K562 (cell line): ENCODE data around the gene SLC13A3. TPM values are rescaled to one million over a fixed set of nuclear protein-coding genes. Genes with fewer than 3 reads are reported as not detected.

Source experiments
- ATAC-seq: fragments of 200-7000 bp; cut with Tn5 transposase; 3 replicates; pipeline ENCODE4 v1.9.1; 2020; ENCODE audit warnings: moderate library complexity
- BruUV-seq: library from RNA; stranded (reverse); fragments of 400-500 nt; replicated peaks from 2 replicates; lab custom pipeline; 2021; lab: Mats Ljungman, UMichigan
- CTCF ChIA-PET: fragments of 300-600 bp; formaldehyde crosslinking; extraction: SDS; loops from one replicate; lab custom pipeline; 2021; ENCODE audit warnings: low intra/inter-chr PET ratio; lab: Yijun Ruan, JAX
- POLR2A ChIA-PET: fragments of 300-600, 350-650 bp; sonication (Branson Sonifier 250); formaldehyde crosslinking; extraction: SDS; loops from one replicate; lab custom pipeline; 2021; ENCODE audit warnings: antibody characterized with exemption, inconsistent platforms; lab: Yijun Ruan, JAX
- DNase-seq, 4 experiments: peaks; one replicate each; pipeline versions ENCODE4 v3.0.0 to v3.0.0-alpha.2; 2011 to 2018; ENCODE audit warnings: low spot score in 3 of 4, mixed read lengths in 3 of 4; ENCODE audit errors: extremely low read depth in 1 of 4
- FAIRE-seq: peaks from 2 replicates; lab custom pipeline; 2011; peaks lifted over from hg19 to GRCh38; lab: Jason Lieb, UNC
- H2AFZ ChIP-seq: 2 replicates; pipeline ENCODE4 v1.6.0; 2011; ENCODE audit warnings: low read depth, low read length, control low read depth, inconsistent platforms
- H3K27ac ChIP-seq: fragments of 200-600 bp; 3 replicates; pipeline ENCODE4 v1.8.0; 2011; ENCODE audit warnings: low read depth, mild to moderate bottlenecking, control low read depth, inconsistent platforms, low read length, moderate library complexity, mixed read lengths; ENCODE audit errors: extremely low read depth
- H3K27me3 ChIP-seq, 2 experiments: fragments of 300-600 bp in 1 of 2; 2 replicates in 1 of 2; 3 replicates in 1 of 2; pipeline versions ENCODE4 v1.6.0 to v1.8.0; 2011; ENCODE audit warnings: inconsistent platforms in 2 of 2, low read length in 2 of 2, mild to moderate bottlenecking in 1 of 2, mixed read lengths in 1 of 2, moderate library complexity in 1 of 2; ENCODE audit not compliant: control insufficient read depth in 2 of 2, insufficient read depth in 2 of 2
- H3K36me3 ChIP-seq: fragments of 300-600 bp; 3 replicates; pipeline ENCODE4 v1.8.0; 2011; ENCODE audit warnings: mild to moderate bottlenecking, low read length, inconsistent platforms; ENCODE audit not compliant: control insufficient read depth, insufficient read depth
- H3K4me1 ChIP-seq, 2 experiments: fragments of 200-600 bp in 1 of 2; replicated peaks in 1 of 2; 2 replicates in 1 of 2; 3 replicates in 1 of 2; pipeline versions ENCODE4 v1.5.1 to v1.8.0; 2011; ENCODE audit warnings: inconsistent platforms in 2 of 2, low read length in 2 of 2, mild to moderate bottlenecking in 1 of 2, mixed read lengths in 1 of 2, moderate library complexity in 1 of 2; ENCODE audit not compliant: control insufficient read depth in 2 of 2, insufficient read depth in 2 of 2
- H3K4me2 ChIP-seq: 2 replicates; pipeline ENCODE4 v1.6.1; 2011; ENCODE audit warnings: low read length, control low read depth, inconsistent platforms, mixed read lengths; ENCODE audit not compliant: insufficient read depth
- H3K4me3 ChIP-seq: fragments of 200-600 bp; sonication (generic), shearing (Covaris generic); 2 replicates; pipeline ENCODE4 v1.5.1; 2016; ENCODE audit warnings: control low read depth, inconsistent platforms
- H3K79me2 ChIP-seq: fragments of 200-600 bp; 3 replicates; pipeline ENCODE4 v1.8.0; 2011; ENCODE audit warnings: low read length, inconsistent platforms; ENCODE audit not compliant: control insufficient read depth, insufficient read depth
- H3K9ac ChIP-seq, 2 experiments: 2 replicates each; pipeline versions ENCODE4 v1.6.0 to v1.6.1; 2011; ENCODE audit warnings: low read depth in 2 of 2, low read length in 2 of 2, control low read depth in 1 of 2, inconsistent platforms in 1 of 2, mild to moderate bottlenecking in 1 of 2, mixed read lengths in 1 of 2; ENCODE audit not compliant: insufficient read depth in 1 of 2
- H3K9me1 ChIP-seq: one replicate; pipeline ENCODE4 v1.6.0; 2011; ENCODE audit warnings: inconsistent platforms, mild to moderate bottlenecking, low read length, moderate library complexity; ENCODE audit not compliant: control insufficient read depth, insufficient read depth
- H3K9me3 ChIP-seq: replicated peaks from 2 replicates; pipeline ENCODE4 v1.5.1; 2011; ENCODE audit warnings: low read depth, low read length, inconsistent platforms; ENCODE audit not compliant: control insufficient read depth, insufficient read depth
- H4K20me1 ChIP-seq: replicated peaks from 2 replicates; pipeline ENCODE4 v1.6.1; 2011; ENCODE audit warnings: low read length, inconsistent platforms, mixed read lengths; ENCODE audit not compliant: control insufficient read depth, insufficient read depth
- DPF2 ChIP-seq: fragments of 450-650 bp; IDR thresholded peaks from 2 replicates; pipeline ENCODE4 v1.6.1; 2016
- RCOR1 ChIP-seq, 2 experiments: IDR thresholded peaks; 2 replicates each; pipeline ENCODE4 v1.6.1; 2012; ENCODE audit warnings: low read depth in 2 of 2, low read length in 2 of 2, borderline replicate concordance in 1 of 2, improper control_type of control experiment in 1 of 2
- ZKSCAN1 ChIP-seq: fragments of 150-350 bp; IDR thresholded peaks from 2 replicates; pipeline ENCODE4 v1.6.1; 2016; ENCODE audit warnings: low read depth, low read length
- WGBS: fragments of 100-300 bp; shearing (Covaris generic); methylation state at CpG from one replicate; pipeline ENCODE4 v1.1.6; 2016; ENCODE audit warnings: low coverage, mixed read lengths; ENCODE audit not compliant: insufficient coverage; ENCODE audit errors: missing lambda C conversion rate; 5-methylcytosine and 5-hydroxymethylcytosine counted together
- in situ Hi-C: fragments of 300-500 bp; cut with MboI; formaldehyde crosslinking; loops from 4 replicates; pipeline ENCODE4 v1.15.0; 2018; ENCODE audit warnings: inconsistent platforms, mixed read lengths
- intact Hi-C: fragments of 100-400 bp; cut with micrococcal nuclease; formaldehyde crosslinking; loops from 2 replicates; pipeline ENCODE4 v1.14.2; 2022
- polyA plus RNA-seq, 8 experiments: library from polyadenylated mRNA; depleted of rRNA in 4 of 8; stranded (reverse) in 5 of 8; unstranded in 3 of 8; fragments of >200 nt; fragmentation: Nextera tagmentation in 2 of 8; fragmentation: Illumina TruSeq in 1 of 8; extraction: Ambion mirVana in 2 of 8; extraction: Trizol in 1 of 8; gene quantifications; 2 replicates each; pipeline versions ENCODE4 v1.2.1 to v1.2.3, GENCODE V29; 2011 to 2014; ENCODE audit warnings: inconsistent platforms in 1 of 8, missing spikeins in 1 of 8
- total RNA-seq, 7 experiments: library from RNA; depleted of rRNA in 6 of 7; stranded (reverse); fragments of >200 nt in 6 of 7; fragmentation: Illumina TruSeq in 2 of 7; extraction: Trizol in 2 of 7; gene quantifications; 2 replicates each; pipeline versions ENCODE4 v1.2.1 to v1.2.3, GENCODE V29; 2011 to 2021; ENCODE audit warnings: low replicate concordance in 1 of 7
- TF ChIP-seq, protein P1 (sequence below): sonication (generic); formaldehyde crosslinking; IDR thresholded peaks from 2 replicates; pipeline ENCODE4 v1.8.0; 2022; ENCODE audit warnings: missing genetic modification reagents, mild to moderate bottlenecking, borderline replicate concordance
- TF ChIP-seq, protein P2 (sequence below): fragments of 450-650 bp; IDR thresholded peaks from 2 replicates; pipeline ENCODE4 v1.6.1; 2017; ENCODE audit warnings: mild to moderate bottlenecking, moderate library complexity

SLC13A3 gene
- total and polyA plus RNA-seq, 9 of the 15 experiments (the other 6 are each of a cell fraction or from before 2014, with no cell fraction given): 5.5 to 16.4 (median 8.5) TPM

DNA sequence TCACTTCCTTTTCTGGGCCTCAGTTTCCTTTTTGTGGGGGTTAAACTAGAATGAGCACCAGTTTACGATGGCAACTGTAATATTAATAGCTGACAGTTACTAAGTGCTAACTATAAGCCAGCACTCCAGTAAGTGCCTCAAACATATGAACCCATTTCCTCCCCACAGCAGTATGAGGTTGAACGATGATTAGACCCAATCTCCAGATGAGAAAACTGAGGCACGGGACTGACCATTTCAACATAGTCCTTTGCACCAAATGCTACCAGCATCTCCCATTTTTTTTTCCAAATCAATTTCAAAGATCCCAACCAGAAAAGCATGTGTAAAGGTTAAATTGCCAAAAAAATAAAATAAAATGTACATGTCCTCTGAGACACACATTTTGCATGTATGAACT is 7.1 kb downstream of the SLC13A3 start (continued):
- TF ChIP-seq, protein P1, sequence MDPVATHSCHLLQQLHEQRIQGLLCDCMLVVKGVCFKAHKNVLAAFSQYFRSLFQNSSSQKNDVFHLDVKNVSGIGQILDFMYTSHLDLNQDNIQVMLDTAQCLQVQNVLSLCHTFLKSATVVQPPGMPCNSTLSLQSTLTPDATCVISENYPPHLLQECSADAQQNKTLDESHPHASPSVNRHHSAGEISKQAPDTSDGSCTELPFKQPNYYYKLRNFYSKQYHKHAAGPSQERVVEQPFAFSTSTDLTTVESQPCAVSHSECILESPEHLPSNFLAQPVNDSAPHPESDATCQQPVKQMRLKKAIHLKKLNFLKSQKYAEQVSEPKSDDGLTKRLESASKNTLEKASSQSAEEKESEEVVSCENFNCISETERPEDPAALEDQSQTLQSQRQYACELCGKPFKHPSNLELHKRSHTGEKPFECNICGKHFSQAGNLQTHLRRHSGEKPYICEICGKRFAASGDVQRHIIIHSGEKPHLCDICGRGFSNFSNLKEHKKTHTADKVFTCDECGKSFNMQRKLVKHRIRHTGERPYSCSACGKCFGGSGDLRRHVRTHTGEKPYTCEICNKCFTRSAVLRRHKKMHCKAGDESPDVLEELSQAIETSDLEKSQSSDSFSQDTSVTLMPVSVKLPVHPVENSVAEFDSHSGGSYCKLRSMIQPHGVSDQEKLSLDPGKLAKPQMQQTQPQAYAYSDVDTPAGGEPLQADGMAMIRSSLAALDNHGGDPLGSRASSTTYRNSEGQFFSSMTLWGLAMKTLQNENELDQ (CRISPR knock-in tag): no peak
- TF ChIP-seq DPF2: no peak
- peak in 1 of 2 experiments; percentile 42; a peak in 1 of 4 replicates for TF ChIP-seq RCOR1 (IDR thresholded peaks at IDR 0.05; ENCODE audit: borderline replicate concordance in 1 of 2, low read depth in 2 of 2, low read length in 2 of 2)

DNA sequence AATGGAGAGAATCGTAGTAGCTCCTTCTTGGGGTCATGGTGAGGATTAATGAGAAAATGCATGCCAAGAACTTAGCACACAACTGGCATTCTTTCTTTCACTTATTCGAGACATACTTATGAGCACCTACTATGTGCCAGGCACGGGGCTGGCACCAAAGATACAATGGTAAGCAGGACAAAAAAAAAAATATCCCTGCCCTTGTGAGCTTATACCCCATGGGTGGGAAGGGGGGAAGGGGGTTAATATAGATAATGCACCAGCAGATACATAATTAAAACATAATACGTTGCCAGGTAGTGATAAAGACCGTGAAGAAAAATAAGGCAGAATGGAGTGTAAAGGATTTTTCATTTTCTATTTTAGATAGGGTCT is 8.3 kb downstream of the SLC13A3 start:
- H3K36me3 ChIP-seq: no peaks in the 10 kb centered on the region
- H3K9me3 ChIP-seq: no peaks in the 10 kb centered on the region
- DNase-seq (no peak), ATAC-seq (no peak), FAIRE-seq (no peak)
- 59% methylated on average over 5 of the region's 5 CpGs for WGBS
- POLR2A ChIA-PET: interaction anchor here (0.8 to 1.2 kb wide), 2 partner anchors 29 to 74 kb away, joined by 3 read pairs; no protein-coding TSS in a partner anchor
- H3K79me2 ChIP-seq: no peaks in the 10 kb centered on the region
- intact Hi-C loops: loop anchor here (10.0 kb wide), 1 partner anchor 78 kb away; no protein-coding TSS in a partner anchor
- in situ Hi-C loops: no loop called here
- no peak overlapping the region for H3K9ac ChIP-seq
- no peak overlapping the region for H3K27ac ChIP-seq
- H3K27me3 ChIP-seq: no peaks in the 10 kb centered on the region
- no TSS peak for BruUV-seq
- H3K4me2 ChIP-seq: no peak overlapping the region
- CTCF ChIA-PET: no interaction called here
- H3K9me1 ChIP-seq: no peaks in the 10 kb centered on the region
- TF ChIP-seq ZKSCAN1: peak; percentile 62; the same call in 1 of the 2 replicates
- TF ChIP-seq, protein P2, sequence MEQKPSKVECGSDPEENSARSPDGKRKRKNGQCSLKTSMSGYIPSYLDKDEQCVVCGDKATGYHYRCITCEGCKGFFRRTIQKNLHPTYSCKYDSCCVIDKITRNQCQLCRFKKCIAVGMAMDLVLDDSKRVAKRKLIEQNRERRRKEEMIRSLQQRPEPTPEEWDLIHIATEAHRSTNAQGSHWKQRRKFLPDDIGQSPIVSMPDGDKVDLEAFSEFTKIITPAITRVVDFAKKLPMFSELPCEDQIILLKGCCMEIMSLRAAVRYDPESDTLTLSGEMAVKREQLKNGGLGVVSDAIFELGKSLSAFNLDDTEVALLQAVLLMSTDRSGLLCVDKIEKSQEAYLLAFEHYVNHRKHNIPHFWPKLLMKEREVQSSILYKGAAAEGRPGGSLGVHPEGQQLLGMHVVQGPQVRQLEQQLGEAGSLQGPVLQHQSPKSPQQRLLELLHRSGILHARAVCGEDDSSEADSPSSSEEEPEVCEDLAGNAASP: no peak
- no peak overlapping the region for H3K4me3 ChIP-seq
- no peak overlapping the region for H2AFZ ChIP-seq
- no peaks in the 10 kb centered on the region; the same call in 1 of the 2 replicates for H4K20me1 ChIP-seq
- H3K4me1 ChIP-seq: peaks cover 0 to 2% of the 10 kb centered on the region in 2 experiments; a peak in 1 of 5 replicates
